Measurements from ENCODE around the gene PRKN.

PRKN gene

GRCh38 chr6:161543684-161544309, 1183.8 kb downstream of the PRKN start:
- no peak overlapping the region for H3K4me2 ChIP-seq (ENCODE audit: low read length, poor library complexity, severe bottlenecking)
- no peaks in the 10 kb centered on the region for H3K27me3 ChIP-seq (ENCODE audit: control insufficient read depth in 1 of 2, insufficient read depth in 1 of 2, low read length in 2 of 2)
- no peak overlapping the region for H2BK120ac ChIP-seq (ENCODE audit: low read depth, low read length)
- WGBS: 86% methylated on average over 3 of the region's 4 CpGs
- H3K23ac ChIP-seq (ENCODE audit: low read length in 2 of 2): no peak overlapping the region
- DNase-seq: no peak
- no peak overlapping the region for H3K9ac ChIP-seq (ENCODE audit: low read length)
- H3K79me1 ChIP-seq (replicated peaks; ENCODE audit: low read length, poor library complexity, severe bottlenecking): no peaks in the 10 kb centered on the region
- no peak overlapping the region for H2AK5ac ChIP-seq (ENCODE audit: low read length, severe bottlenecking)
- no peak overlapping the region for H3K4me3 ChIP-seq (ENCODE audit: insufficient read depth in 1 of 2, low read depth in 1 of 2, low read length in 2 of 2)
- no peak overlapping the region for H3K27ac ChIP-seq (ENCODE audit: low read length, poor library complexity, severe bottlenecking)
- H4K8ac ChIP-seq (ENCODE audit: low read length): no peak overlapping the region
- H3K4ac ChIP-seq (ENCODE audit: low read depth in 1 of 2, low read length in 2 of 2): no peak overlapping the region
- H3K18ac ChIP-seq (ENCODE audit: low read depth in 1 of 2, low read length in 2 of 2): no peak overlapping the region
- no peak overlapping the region for H2BK15ac ChIP-seq (ENCODE audit: low read depth, poor library complexity, severe bottlenecking)
- no peaks in the 10 kb centered on the region for H3K4me1 ChIP-seq (ENCODE audit: control insufficient read depth, insufficient read depth, low read depth, low read length)
- no peaks in the 10 kb centered on the region for H3K9me3 ChIP-seq (ENCODE audit: control insufficient read depth, low read length)
- H2BK12ac ChIP-seq (ENCODE audit: low read length in 2 of 2): no peak overlapping the region
- H3K14ac ChIP-seq (ENCODE audit: low read length in 2 of 2): no peak overlapping the region
- no peak overlapping the region for H2AFZ ChIP-seq (ENCODE audit: low read depth, low read length)
- H4K91ac ChIP-seq (ENCODE audit: low read length): no peak overlapping the region
- no peak overlapping the region for H2BK5ac ChIP-seq (ENCODE audit: low read depth, low read length, poor library complexity, severe bottlenecking)
- no peaks in the 10 kb centered on the region for H3K36me3 ChIP-seq (ENCODE audit: control insufficient read depth in 1 of 2, insufficient read depth in 2 of 2, low read depth in 1 of 2, low read length in 2 of 2)

- no peak overlapping the region for H3K9ac ChIP-seq (ENCODE audit: low read length)
- no peak overlapping the region for H3K4ac ChIP-seq (ENCODE audit: low read depth in 1 of 2, low read length in 2 of 2)
- H2BK12ac ChIP-seq (ENCODE audit: low read length in 2 of 2): no peak overlapping the region
- no peak overlapping the region for H3K27ac ChIP-seq (ENCODE audit: low read length, poor library complexity, severe bottlenecking)
- no peak overlapping the region for H4K91ac ChIP-seq (ENCODE audit: low read length)
- H2BK15ac ChIP-seq (ENCODE audit: low read depth, poor library complexity, severe bottlenecking): no peak overlapping the region
- no peak overlapping the region for H2AK5ac ChIP-seq (ENCODE audit: low read length, severe bottlenecking)
- H4K8ac ChIP-seq (ENCODE audit: low read length): no peak overlapping the region
- no peaks in the 10 kb centered on the region for H3K79me1 ChIP-seq (replicated peaks; ENCODE audit: low read length, poor library complexity, severe bottlenecking)
- WGBS: 100% methylated on average over 1 of the region's 4 CpGs
- H3K36me3 ChIP-seq (ENCODE audit: control insufficient read depth in 1 of 2, insufficient read depth in 2 of 2, low read depth in 1 of 2, low read length in 2 of 2): no peaks in the 10 kb centered on the region
- H2BK120ac ChIP-seq (ENCODE audit: low read depth, low read length): no peak overlapping the region
- no peak overlapping the region for H3K14ac ChIP-seq (ENCODE audit: low read length in 2 of 2)
- no peak overlapping the region for H3K4me2 ChIP-seq (ENCODE audit: low read length, poor library complexity, severe bottlenecking)
- DNase-seq: no peak
- no peaks in the 10 kb centered on the region for H3K27me3 ChIP-seq (ENCODE audit: control insufficient read depth in 1 of 2, insufficient read depth in 1 of 2, low read length in 2 of 2)
- no peaks in the 10 kb centered on the region for H3K4me1 ChIP-seq (ENCODE audit: control insufficient read depth, insufficient read depth, low read depth, low read length)
- no peak overlapping the region for H2AFZ ChIP-seq (ENCODE audit: low read depth, low read length)
- H2BK5ac ChIP-seq (ENCODE audit: low read depth, low read length, poor library complexity, severe bottlenecking): no peak overlapping the region
- no peak overlapping the region for H3K23ac ChIP-seq (ENCODE audit: low read length in 2 of 2)
- no peak overlapping the region for H3K18ac ChIP-seq (ENCODE audit: low read depth in 1 of 2, low read length in 2 of 2)
- H3K4me3 ChIP-seq (ENCODE audit: insufficient read depth in 1 of 2, low read depth in 1 of 2, low read length in 2 of 2): no peak overlapping the region
- no peaks in the 10 kb centered on the region for H3K9me3 ChIP-seq (ENCODE audit: control insufficient read depth, low read length)
Observed at GRCh38 chr6:161542346-161542980, 1185.1 kb downstream of the PRKN start.

- Histone ChIP-seq H2BK120ac (ENCODE audit: low read depth, low read length) (no peak overlapping the region), H3K79me1 (replicated peaks; ENCODE audit: low read length, poor library complexity, severe bottlenecking) (no peaks in the 10 kb centered on the region), H2BK5ac (ENCODE audit: low read depth, low read length, poor library complexity, severe bottlenecking) (no peak overlapping the region), H2BK15ac (ENCODE audit: low read depth, poor library complexity, severe bottlenecking) (no peak overlapping the region), H3K4me2 (ENCODE audit: low read length, poor library complexity, severe bottlenecking) (no peak overlapping the region), H3K9me3 (ENCODE audit: control insufficient read depth, low read length) (no peaks in the 10 kb centered on the region), H3K4me1 (ENCODE audit: control insufficient read depth, insufficient read depth, low read depth, low read length) (no peaks in the 10 kb centered on the region), H3K23ac (ENCODE audit: low read length in 2 of 2) (no peak overlapping the region), H3K36me3 (ENCODE audit: control insufficient read depth in 1 of 2, insufficient read depth in 2 of 2, low read depth in 1 of 2, low read length in 2 of 2) (no peaks in the 10 kb centered on the region), H3K18ac (ENCODE audit: low read depth in 1 of 2, low read length in 2 of 2) (no peak overlapping the region), H4K8ac (ENCODE audit: low read length) (no peak overlapping the region), H2BK12ac (ENCODE audit: low read length in 2 of 2) (no peak overlapping the region), H3K27me3 (ENCODE audit: control insufficient read depth in 1 of 2, insufficient read depth in 1 of 2, low read length in 2 of 2) (no peaks in the 10 kb centered on the region), H2AK5ac (ENCODE audit: low read length, severe bottlenecking) (no peak overlapping the region), H4K91ac (ENCODE audit: low read length) (no peak overlapping the region), H3K9ac (ENCODE audit: low read length) (no peak overlapping the region), H3K27ac (ENCODE audit: low read length, poor library complexity, severe bottlenecking) (no peak overlapping the region), H3K4me3 (ENCODE audit: insufficient read depth in 1 of 2, low read depth in 1 of 2, low read length in 2 of 2) (no peak overlapping the region), H2AFZ (ENCODE audit: low read depth, low read length) (no peak overlapping the region), H3K14ac (ENCODE audit: low read length in 2 of 2) (no peak overlapping the region), H3K4ac (ENCODE audit: low read depth in 1 of 2, low read length in 2 of 2) (no peak overlapping the region)
- WGBS: no CpG with 5 or more reads among the region's 1 CpG
- no peak for DNase-seq
Observed at GRCh38 chr6:161540532-161540931, 1187.0 kb downstream of the PRKN start.

GRCh38 chr6:161536224-161536630, 1191.3 kb downstream of the PRKN start:
- H2BK15ac ChIP-seq (ENCODE audit: low read depth, poor library complexity, severe bottlenecking): no peak overlapping the region
- H3K4me2 ChIP-seq (ENCODE audit: low read length, poor library complexity, severe bottlenecking): no peak overlapping the region
- H2BK5ac ChIP-seq (ENCODE audit: low read depth, low read length, poor library complexity, severe bottlenecking): no peak overlapping the region
- no peak overlapping the region for H3K4ac ChIP-seq (ENCODE audit: low read depth in 1 of 2, low read length in 2 of 2)
- no peak overlapping the region for H4K91ac ChIP-seq (ENCODE audit: low read length)
- no peak for DNase-seq
- H2AFZ ChIP-seq (ENCODE audit: low read depth, low read length): no peak overlapping the region
- no peak overlapping the region for H2BK12ac ChIP-seq (ENCODE audit: low read length in 2 of 2)
- no peaks in the 10 kb centered on the region for H3K36me3 ChIP-seq (ENCODE audit: control insufficient read depth in 1 of 2, insufficient read depth in 2 of 2, low read depth in 1 of 2, low read length in 2 of 2)
- no peak overlapping the region for H2AK5ac ChIP-seq (ENCODE audit: low read length, severe bottlenecking)
- H4K8ac ChIP-seq (ENCODE audit: low read length): no peak overlapping the region
- H3K27ac ChIP-seq (ENCODE audit: low read length, poor library complexity, severe bottlenecking): no peak overlapping the region
- no peaks in the 10 kb centered on the region for H3K27me3 ChIP-seq (ENCODE audit: control insufficient read depth in 1 of 2, insufficient read depth in 1 of 2, low read length in 2 of 2)
- no peaks in the 10 kb centered on the region for H3K9me3 ChIP-seq (ENCODE audit: control insufficient read depth, low read length)
- no peak overlapping the region for H3K9ac ChIP-seq (ENCODE audit: low read length)
- no peaks in the 10 kb centered on the region for H3K79me1 ChIP-seq (replicated peaks; ENCODE audit: low read length, poor library complexity, severe bottlenecking)
- H3K23ac ChIP-seq (ENCODE audit: low read length in 2 of 2): no peak overlapping the region
- H3K4me1 ChIP-seq (ENCODE audit: control insufficient read depth, insufficient read depth, low read depth, low read length): no peaks in the 10 kb centered on the region
- no peak overlapping the region for H3K18ac ChIP-seq (ENCODE audit: low read depth in 1 of 2, low read length in 2 of 2)
- no peak overlapping the region for H2BK120ac ChIP-seq (ENCODE audit: low read depth, low read length)
- H3K4me3 ChIP-seq (ENCODE audit: insufficient read depth in 1 of 2, low read depth in 1 of 2, low read length in 2 of 2): no peak overlapping the region
- WGBS: 69% methylated on average over 2 of the region's 3 CpGs
- no peak overlapping the region for H3K14ac ChIP-seq (ENCODE audit: low read length in 2 of 2)
